CD4-positive, alpha-beta T cell (primary cell): ENCODE measurements around the gene RNF220. TPM values are rescaled to one million over a fixed set of nuclear protein-coding genes. Genes with fewer than 3 reads are reported as not detected.

Source experiments
- ATAC-seq: fragments of 200-7000 bp; cut with Tn5 transposase; one replicate; pipeline ENCODE4 v1.10.0; 2022; ENCODE audit warnings: mild to moderate bottlenecking; ENCODE audit not compliant: poor library complexity
- CTCF ChIA-PET: fragments of 350-600 bp; sonication (Branson Sonifier 250); formaldehyde crosslinking; loops from one replicate; lab custom pipeline; 2021; ENCODE audit warnings: antibody characterized with exemption, inconsistent platforms; lab: Charles Lee
- POLR2A ChIA-PET: fragments of 350-600 bp; sonication (Branson Sonifier 250); formaldehyde crosslinking; loops from one replicate; lab custom pipeline; 2021; ENCODE audit warnings: antibody characterized with exemption, inconsistent platforms; lab: Charles Lee
- DNase-seq, 14 experiments: peaks; one replicate each; pipeline ENCODE4 v3.0.0-alpha.2; 2013 to 2020; ENCODE audit warnings: mixed read lengths in 2 of 14
- H3K27ac ChIP-seq, 2 donors: one replicate each; pipeline versions ENCODE4 v1.5.1 to v1.7.0; 2013; ENCODE audit warnings: low read length in 2 of 2, low read depth in 1 of 2, mild to moderate bottlenecking in 1 of 2
- H3K27me3 ChIP-seq, 2 experiments: 1 replicate in 1 of 2; 2 replicates in 1 of 2; pipeline versions ENCODE4 v1.6.1 to v1.7.0; 2013; ENCODE audit warnings: low read length in 2 of 2, control low read depth in 1 of 2, mild to moderate bottlenecking in 1 of 2, moderate library complexity in 1 of 2; ENCODE audit not compliant: insufficient read depth in 2 of 2, control insufficient read depth in 1 of 2
- H3K36me3 ChIP-seq: one replicate; pipeline ENCODE4 v1.6.1; 2013; ENCODE audit warnings: low read length, control low read depth; ENCODE audit not compliant: insufficient read depth
- H3K4me1 ChIP-seq: one replicate; pipeline ENCODE4 v1.6.1; 2013; ENCODE audit warnings: low read length, control low read depth; ENCODE audit not compliant: insufficient read depth
- H3K4me3 ChIP-seq: one replicate; pipeline ENCODE4 v1.5.1; 2013; ENCODE audit warnings: mild to moderate bottlenecking, low read length, moderate library complexity
- H3K9me3 ChIP-seq, 2 experiments: 1 replicate in 1 of 2; 2 replicates in 1 of 2; pipeline versions ENCODE4 v1.6.1 to v1.7.0; 2013; ENCODE audit warnings: low read length in 2 of 2, mild to moderate bottlenecking in 2 of 2, control low read depth in 1 of 2, moderate library complexity in 1 of 2; ENCODE audit not compliant: control insufficient read depth in 1 of 2, insufficient read depth in 1 of 2
- H3K27ac Mint-ChIP-seq: one replicate; pipeline ENCODE4 v1.8.0; 2020; ENCODE audit warnings: mixed read lengths
- H3K27me3 Mint-ChIP-seq: one replicate; pipeline ENCODE4 v1.8.0; 2021; ENCODE audit warnings: mixed read lengths
- H3K36me3 Mint-ChIP-seq: one replicate; pipeline ENCODE4 v1.8.0; 2021; ENCODE audit warnings: low read depth, mixed read lengths
- H3K4me1 Mint-ChIP-seq: one replicate; pipeline ENCODE4 v1.8.0; 2021; ENCODE audit warnings: low read depth, mixed read lengths
- H3K4me3 Mint-ChIP-seq: one replicate; pipeline ENCODE4 v1.8.0; 2020; ENCODE audit warnings: mild to moderate bottlenecking, mixed read lengths
- H3K9me3 Mint-ChIP-seq: one replicate; pipeline ENCODE4 v1.8.0; 2020; ENCODE audit warnings: mixed read lengths
- intact Hi-C, 2 experiments: fragments of 100-400 bp; cut with DNase I in 1 of 2; cut with micrococcal nuclease in 1 of 2; formaldehyde crosslinking; loops; one replicate each; pipeline versions ENCODE4 v1.15.1 to v1.9.0; 2023 to 2025; cut with DNase I, micrococcal nuclease
- total RNA-seq, 174 experiments: library from RNA in 2 of 174; stranded (reverse) in 2 of 174; gene quantifications; one replicate each; pipeline ENCODE4 v1.2.3 and lab custom pipeline; 2021 to 2026
- TF ChIP-seq, protein P1 (sequence below): fragments of 200-600 bp; IDR thresholded peaks from one replicate; pipeline ENCODE4 v1.8.0; 2022; ENCODE audit warnings: antibody characterized with exemption, mild to moderate bottlenecking

RNF220 gene
- total RNA-seq, 2 experiments from 2014 or later: 76.0 to 77.9 TPM

DNA sequence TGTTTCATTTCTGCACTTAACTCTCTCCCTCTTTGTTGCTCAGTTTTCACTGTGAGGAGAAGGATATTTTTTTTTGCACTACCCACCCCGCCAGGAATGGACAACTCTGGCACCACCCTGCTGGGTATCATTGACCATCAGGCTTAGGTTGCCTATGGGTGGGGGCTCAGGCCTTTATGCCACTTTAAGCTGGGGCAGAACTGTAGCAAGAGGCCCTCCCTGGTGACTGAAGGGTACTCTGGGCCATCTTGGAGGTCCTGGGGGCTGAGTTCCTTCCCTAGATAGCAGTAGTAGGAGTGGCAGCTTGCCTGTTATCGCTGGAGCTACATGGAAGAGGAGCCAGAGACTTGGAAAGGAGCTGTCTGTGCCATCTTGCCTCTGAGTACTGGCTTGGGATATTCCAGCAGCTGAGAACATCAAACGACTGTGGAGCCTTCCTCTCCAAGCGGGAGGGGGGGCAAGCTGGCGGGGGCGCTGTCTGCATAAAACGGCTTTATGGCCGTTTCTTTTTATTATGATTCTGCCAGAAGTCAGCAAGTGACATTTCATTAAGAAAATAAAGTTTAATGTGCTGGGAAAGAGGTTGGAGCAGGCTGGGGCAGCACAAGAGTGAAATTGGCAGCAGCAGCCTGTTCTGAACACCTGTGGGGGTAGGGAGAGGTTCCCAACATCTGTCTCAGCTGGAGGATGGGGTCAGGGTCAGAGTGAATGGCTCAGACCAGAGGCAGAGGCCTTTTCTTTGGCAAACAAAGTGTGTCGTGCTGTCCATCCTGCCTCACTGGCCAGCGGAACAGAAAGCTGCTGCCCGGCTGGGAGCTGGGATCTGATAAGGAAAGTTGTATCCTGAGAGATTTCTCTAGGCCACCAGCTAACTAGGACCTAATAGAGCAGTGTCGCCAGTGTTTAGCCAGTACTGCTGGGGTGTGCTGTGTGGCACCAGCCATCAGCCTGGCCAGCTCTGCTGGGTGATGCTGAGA is 236.4 kb downstream of the RNF220 start:
- Histone ChIP-seq H3K4me3 (no peak overlapping the region), H3K36me3 (peaks cover 97% of the 10 kb centered on the region), H3K9me3 (no peaks in the 10 kb centered on the region), H3K4me1 (no peaks in the 10 kb centered on the region), H3K27me3 (no peaks in the 10 kb centered on the region), H3K27ac (no peak overlapping the region)
- H3K4me1 Mint-ChIP-seq: peaks cover 15% of the 10 kb centered on the region
- DNase-seq: no peak
- no peak overlapping the region for H3K4me3 Mint-ChIP-seq
- H3K27me3 Mint-ChIP-seq: no peaks in the 10 kb centered on the region
- CTCF ChIA-PET: no interaction called here
- no peaks in the 10 kb centered on the region for H3K9me3 Mint-ChIP-seq
- peaks cover 88% of the 10 kb centered on the region for H3K36me3 Mint-ChIP-seq
- POLR2A ChIA-PET: interaction anchor here (1.3 to 2.4 kb wide), 2 partner anchors 10 to 134 kb away, joined by 3 to 15 read pairs; partner anchors contain the start of gene RPS8
- no peak for ATAC-seq
- intact Hi-C loops: no loop called here
- peak overlapping the region; percentile 42 for H3K27ac Mint-ChIP-seq
- TF ChIP-seq, protein P1, sequence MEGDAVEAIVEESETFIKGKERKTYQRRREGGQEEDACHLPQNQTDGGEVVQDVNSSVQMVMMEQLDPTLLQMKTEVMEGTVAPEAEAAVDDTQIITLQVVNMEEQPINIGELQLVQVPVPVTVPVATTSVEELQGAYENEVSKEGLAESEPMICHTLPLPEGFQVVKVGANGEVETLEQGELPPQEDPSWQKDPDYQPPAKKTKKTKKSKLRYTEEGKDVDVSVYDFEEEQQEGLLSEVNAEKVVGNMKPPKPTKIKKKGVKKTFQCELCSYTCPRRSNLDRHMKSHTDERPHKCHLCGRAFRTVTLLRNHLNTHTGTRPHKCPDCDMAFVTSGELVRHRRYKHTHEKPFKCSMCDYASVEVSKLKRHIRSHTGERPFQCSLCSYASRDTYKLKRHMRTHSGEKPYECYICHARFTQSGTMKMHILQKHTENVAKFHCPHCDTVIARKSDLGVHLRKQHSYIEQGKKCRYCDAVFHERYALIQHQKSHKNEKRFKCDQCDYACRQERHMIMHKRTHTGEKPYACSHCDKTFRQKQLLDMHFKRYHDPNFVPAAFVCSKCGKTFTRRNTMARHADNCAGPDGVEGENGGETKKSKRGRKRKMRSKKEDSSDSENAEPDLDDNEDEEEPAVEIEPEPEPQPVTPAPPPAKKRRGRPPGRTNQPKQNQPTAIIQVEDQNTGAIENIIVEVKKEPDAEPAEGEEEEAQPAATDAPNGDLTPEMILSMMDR: no peak

GRCh38 chr1:44642255-44642654 is 237.2 kb downstream of the RNF220 start:
- no peak for DNase-seq
- Histone ChIP-seq H3K27me3 (no peaks in the 10 kb centered on the region), H3K4me1 (no peaks in the 10 kb centered on the region), H3K9me3 (no peaks in the 10 kb centered on the region), H3K27ac (no peak overlapping the region), H3K36me3 (peaks cover 97% of the 10 kb centered on the region), H3K4me3 (no peak overlapping the region)
- Mint-ChIP-seq H3K9me3 (no peaks in the 10 kb centered on the region), H3K36me3 (peaks cover 88% of the 10 kb centered on the region), H3K4me1 (peaks cover 9% of the 10 kb centered on the region), H3K27ac (peak overlapping the region; percentile 42), H3K27me3 (no peaks in the 10 kb centered on the region), H3K4me3 (no peak overlapping the region)
- TF ChIP-seq, protein P1: no peak
- no peak for ATAC-seq
- ChIA-PET POLR2A (interaction anchor here (1.3 to 2.4 kb wide), 2 partner anchors 11 to 133 kb away, joined by 3 to 15 read pairs; partner anchors contain the start of gene RPS8), CTCF (no interaction called here)
- intact Hi-C loops: no loop called here

- Mint-ChIP-seq H3K36me3 (peaks cover 88% of the 10 kb centered on the region), H3K4me3 (no peak overlapping the region), H3K4me1 (peaks cover 9% of the 10 kb centered on the region), H3K9me3 (no peaks in the 10 kb centered on the region), H3K27me3 (no peaks in the 10 kb centered on the region), H3K27ac (peak overlapping the region; percentile 50)
- intact Hi-C loops: no loop called here
- DNase-seq (no peak), ATAC-seq (no peak)
- no peak overlapping the region for H3K4me3 ChIP-seq
- no peaks in the 10 kb centered on the region for H3K4me1 ChIP-seq
- H3K27ac ChIP-seq: no peak overlapping the region
- H3K27me3 ChIP-seq: no peaks in the 10 kb centered on the region
- ChIA-PET CTCF (no interaction called here), POLR2A (interaction anchor here (2.4 kb wide), 1 partner anchor 12 kb away, joined by 15 read pairs; no protein-coding TSS in a partner anchor)
- H3K36me3 ChIP-seq: peaks cover 97% of the 10 kb centered on the region
- TF ChIP-seq, protein P1: no peak
- no peaks in the 10 kb centered on the region for H3K9me3 ChIP-seq
These were observed 237.9 kb downstream of the RNF220 start for GRCh38 chr1:44642925-44643324.
